K562 (cell line): ENCODE measurements around the gene INHBC.

ENCODE experiments used
- BCOR ChIP-seq: fragments of 450-650 bp; IDR thresholded peaks from 2 replicates; pipeline ENCODE4 v1.6.1; 2016
- ETV1 ChIP-seq: fragments of 450-650 bp; conservative IDR thresholded peaks from 2 replicates; pipeline ENCODE4 v1.6.1; 2016; ENCODE audit warnings: missing genetic modification characterization, control low read depth, low read depth, missing compliant biosample characterization
- GTF2F1 ChIP-seq: IDR thresholded peaks from 2 replicates; pipeline ENCODE4 v1.6.1; 2011; ENCODE audit warnings: low read depth, low read length, improper control_type of control experiment
- PHF20 ChIP-seq: fragments of 450-650 bp; IDR thresholded peaks from 2 replicates; pipeline ENCODE4 v1.6.1; 2018; ENCODE audit not compliant: partially characterized antibody
- POLR2A ChIP-seq: fragments of 450-650 bp; conservative IDR thresholded peaks from 2 replicates; pipeline ENCODE4 v1.6.1; 2016
- POLR2AphosphoS5 ChIP-seq: IDR thresholded peaks from 2 replicates; pipeline ENCODE4 v1.6.1; 2011; ENCODE audit warnings: mild to moderate bottlenecking, low read depth, low read length, moderate library complexity; ENCODE audit not compliant: control insufficient read depth, insufficient read depth
- POLR2H ChIP-seq: IDR thresholded peaks from 2 replicates; pipeline ENCODE4 v1.6.1; 2016; ENCODE audit warnings: missing genetic modification characterization, low read depth, mild to moderate bottlenecking, control low read depth, missing compliant biosample characterization, moderate library complexity
- POLR3G ChIP-seq: IDR thresholded peaks from 2 replicates; pipeline ENCODE4 v1.6.1; 2011; ENCODE audit not compliant: insufficient read length, insufficient replicate concordance; ENCODE audit errors: extremely low read depth
- SOX6 ChIP-seq: fragments of 450-650 bp; IDR thresholded peaks from 2 replicates; pipeline ENCODE4 v1.6.1; 2014; ENCODE audit warnings: mild to moderate bottlenecking
- ZNF263 ChIP-seq: sonication (generic); formaldehyde crosslinking; IDR thresholded peaks from 2 replicates; pipeline ENCODE4 v1.8.0; 2022; ENCODE audit warnings: mild to moderate bottlenecking, missing genetic modification reagents, borderline replicate concordance
- TF ChIP-seq, protein P1 (sequence below): sonication (generic); formaldehyde crosslinking; IDR thresholded peaks from 2 replicates; pipeline ENCODE4 v1.8.0; 2022; ENCODE audit warnings: mild to moderate bottlenecking, missing genetic modification reagents, borderline replicate concordance
- TF ChIP-seq, protein P2 (sequence below): fragments of 250-450 bp; sonication (Bioruptor Pico); IDR thresholded peaks from 2 replicates; pipeline ENCODE4 v1.5.0; 2021

DNA sequence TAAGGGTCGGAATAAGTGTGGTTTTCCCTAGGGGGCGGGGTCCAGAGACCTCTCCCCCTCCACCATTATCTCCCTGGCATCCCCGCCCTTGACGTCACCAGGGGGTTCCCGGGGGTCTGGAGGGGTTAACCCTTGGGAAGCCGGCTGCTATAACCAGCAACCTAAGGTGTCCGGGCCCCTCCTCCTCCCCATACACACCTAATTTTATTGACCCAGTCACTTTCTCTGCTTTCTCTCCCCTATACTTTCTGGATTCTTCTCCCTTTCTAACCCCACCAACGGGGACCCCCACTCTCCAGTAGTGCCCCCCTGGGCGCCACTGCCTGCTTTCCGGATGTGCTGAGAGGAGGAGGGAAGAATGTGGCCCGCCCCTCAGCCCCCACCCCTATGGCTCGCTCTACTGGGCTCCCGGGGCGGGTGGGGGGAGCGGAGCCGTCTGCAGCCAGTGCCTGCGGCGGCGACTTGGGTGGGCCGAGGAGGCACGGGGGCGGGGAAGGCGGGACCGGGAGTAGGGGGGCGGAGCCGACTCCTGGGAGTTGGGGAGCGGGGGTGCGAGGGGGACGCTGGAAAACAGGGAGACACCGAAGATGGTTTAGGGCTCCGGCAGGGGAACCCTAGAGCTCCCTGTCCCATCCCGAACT lies 26.8 kb downstream of the INHBC start:
- TF ChIP-seq GTF2F1: no peak
- no peak for TF ChIP-seq PHF20
- TF ChIP-seq BCOR: no peak
- no peak for TF ChIP-seq SOX6
- TF ChIP-seq POLR2A: no peak
- TF ChIP-seq POLR2AphosphoS5: no peak
- no peak for TF ChIP-seq ETV1 (tag)
- no peak for TF ChIP-seq ZNF263
- TF ChIP-seq, protein P1, sequence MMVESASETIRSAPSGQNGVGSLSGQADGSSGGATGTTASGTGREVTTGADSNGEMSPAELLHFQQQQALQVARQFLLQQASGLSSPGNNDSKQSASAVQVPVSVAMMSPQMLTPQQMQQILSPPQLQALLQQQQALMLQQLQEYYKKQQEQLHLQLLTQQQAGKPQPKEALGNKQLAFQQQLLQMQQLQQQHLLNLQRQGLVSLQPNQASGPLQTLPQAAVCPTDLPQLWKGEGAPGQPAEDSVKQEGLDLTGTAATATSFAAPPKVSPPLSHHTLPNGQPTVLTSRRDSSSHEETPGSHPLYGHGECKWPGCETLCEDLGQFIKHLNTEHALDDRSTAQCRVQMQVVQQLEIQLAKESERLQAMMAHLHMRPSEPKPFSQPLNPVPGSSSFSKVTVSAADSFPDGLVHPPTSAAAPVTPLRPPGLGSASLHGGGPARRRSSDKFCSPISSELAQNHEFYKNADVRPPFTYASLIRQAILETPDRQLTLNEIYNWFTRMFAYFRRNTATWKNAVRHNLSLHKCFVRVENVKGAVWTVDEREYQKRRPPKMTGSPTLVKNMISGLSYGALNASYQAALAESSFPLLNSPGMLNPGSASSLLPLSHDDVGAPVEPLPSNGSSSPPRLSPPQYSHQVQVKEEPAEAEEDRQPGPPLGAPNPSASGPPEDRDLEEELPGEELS (CRISPR knock-in tag): no peak
- no peak for TF ChIP-seq POLR2H
- no peak for TF ChIP-seq POLR3G
- TF ChIP-seq, protein P2, sequence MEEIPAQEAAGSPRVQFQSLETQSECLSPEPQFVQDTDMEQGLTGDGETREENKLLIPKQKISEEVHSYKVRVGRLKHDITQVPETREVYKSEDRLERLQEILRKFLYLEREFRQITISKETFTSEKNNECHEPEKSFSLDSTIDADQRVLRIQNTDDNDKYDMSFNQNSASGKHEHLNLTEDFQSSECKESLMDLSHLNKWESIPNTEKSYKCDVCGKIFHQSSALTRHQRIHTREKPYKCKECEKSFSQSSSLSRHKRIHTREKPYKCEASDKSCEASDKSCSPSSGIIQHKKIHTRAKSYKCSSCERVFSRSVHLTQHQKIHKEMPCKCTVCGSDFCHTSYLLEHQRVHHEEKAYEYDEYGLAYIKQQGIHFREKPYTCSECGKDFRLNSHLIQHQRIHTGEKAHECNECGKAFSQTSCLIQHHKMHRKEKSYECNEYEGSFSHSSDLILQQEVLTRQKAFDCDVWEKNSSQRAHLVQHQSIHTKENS (CRISPR knock-in tag): no peak
